A549 (cell line): Measurements from ENCODE around the gene GKN1.

Experiments used
- BHLHE40 ChIP-seq: IDR thresholded peaks from 2 replicates; pipeline ENCODE4 v1.6.1; 2012; ENCODE audit warnings: low read depth, low read length, inconsistent platforms
- CHD4 ChIP-seq: fragments of 200-600 bp; sonication (generic); IDR thresholded peaks from 2 replicates; pipeline ENCODE4 v1.6.1; 2016; ENCODE audit warnings: antibody characterized with exemption, mild to moderate bottlenecking, borderline replicate concordance
- NPAS2 ChIP-seq: fragments of 250-450 bp; sonication (Bioruptor Pico); IDR thresholded peaks from 2 replicates; pipeline ENCODE4 v1.8.0; 2022; ENCODE audit warnings: mild to moderate bottlenecking, moderate library complexity, borderline replicate concordance
- TF ChIP-seq, protein P1 (sequence below): fragments of >200 bp; sonication (Bioruptor Twin); formaldehyde crosslinking; IDR thresholded peaks from 3 replicates; pipeline ENCODE4 v1.5.1; 2016

- no peak for TF ChIP-seq NPAS2 (CRISPR knock-in tag)
- TF ChIP-seq, protein P1, sequence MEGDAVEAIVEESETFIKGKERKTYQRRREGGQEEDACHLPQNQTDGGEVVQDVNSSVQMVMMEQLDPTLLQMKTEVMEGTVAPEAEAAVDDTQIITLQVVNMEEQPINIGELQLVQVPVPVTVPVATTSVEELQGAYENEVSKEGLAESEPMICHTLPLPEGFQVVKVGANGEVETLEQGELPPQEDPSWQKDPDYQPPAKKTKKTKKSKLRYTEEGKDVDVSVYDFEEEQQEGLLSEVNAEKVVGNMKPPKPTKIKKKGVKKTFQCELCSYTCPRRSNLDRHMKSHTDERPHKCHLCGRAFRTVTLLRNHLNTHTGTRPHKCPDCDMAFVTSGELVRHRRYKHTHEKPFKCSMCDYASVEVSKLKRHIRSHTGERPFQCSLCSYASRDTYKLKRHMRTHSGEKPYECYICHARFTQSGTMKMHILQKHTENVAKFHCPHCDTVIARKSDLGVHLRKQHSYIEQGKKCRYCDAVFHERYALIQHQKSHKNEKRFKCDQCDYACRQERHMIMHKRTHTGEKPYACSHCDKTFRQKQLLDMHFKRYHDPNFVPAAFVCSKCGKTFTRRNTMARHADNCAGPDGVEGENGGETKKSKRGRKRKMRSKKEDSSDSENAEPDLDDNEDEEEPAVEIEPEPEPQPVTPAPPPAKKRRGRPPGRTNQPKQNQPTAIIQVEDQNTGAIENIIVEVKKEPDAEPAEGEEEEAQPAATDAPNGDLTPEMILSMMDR: no peak
- TF ChIP-seq BHLHE40: no peak
- no peak for TF ChIP-seq CHD4
These were observed 17.9 kb downstream of the GKN1 start for GRCh38 chr2:68992341-68992740.
